ENCODE measurements around the gene SURF4. TPM values are rescaled to one million over a fixed set of nuclear protein-coding genes. Genes with fewer than 3 reads are reported as not detected.
"Not testable (repeated sequence)": the region's sequence is repeated elsewhere in the genome, so short reads cannot be mapped to it uniquely, and the experiment has no call there.

Gene SURF4
- total RNA-seq, 1 experiment from 2014 or later: 134 TPM

DNA sequence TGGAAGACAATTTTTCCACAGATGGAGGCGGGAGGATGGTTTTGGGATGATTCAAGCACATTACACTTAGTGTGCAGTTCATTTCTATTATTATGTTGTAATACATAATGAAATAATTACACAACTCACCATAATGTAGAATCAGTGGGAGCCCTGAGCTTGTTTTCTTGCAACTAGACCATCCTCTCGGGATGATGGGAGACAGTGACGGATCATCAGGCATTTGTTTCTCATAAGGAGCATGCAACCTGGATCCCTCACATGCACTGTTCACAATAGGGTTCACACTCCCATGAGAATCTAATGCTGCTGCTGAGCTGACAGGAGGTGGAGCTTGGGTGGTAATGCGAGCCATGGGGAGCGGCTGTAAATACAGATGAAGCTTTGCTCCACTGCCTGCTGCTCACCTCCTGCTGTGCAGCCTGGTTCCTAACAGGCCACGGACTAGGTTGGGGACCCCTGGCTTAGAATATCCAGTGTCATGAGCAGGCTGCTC lies 1.9 kb upstream of the SURF4 start:
- Histone ChIP-seq H3K9ac (ENCODE audit: low read length) (no peak overlapping the region), H3K27ac (ENCODE audit: low read depth, low read length) (no peak overlapping the region), H4K20me1 (ENCODE audit: insufficient read depth) (0 out of 2 replicates have a peak, but pooled peaks cover 6% of the 10 kb centered on the region), H3K4me1 (ENCODE audit: control insufficient read depth in 1 of 2, insufficient read depth in 2 of 2, low read length in 2 of 2) (peaks cover 21 to 29% of the 10 kb centered on the region in 2 experiments), H3K4me3 (replicated peaks in 1 of 2; ENCODE audit: low read depth in 1 of 2, low read length in 2 of 2) (no peak overlapping the region), H2AFZ (ENCODE audit: low read depth, low read length, poor library complexity, severe bottlenecking) (no peak overlapping the region), H3K79me2 (ENCODE audit: insufficient read depth, low read length) (peaks cover 31% of the 10 kb centered on the region), H3K36me3 (ENCODE audit: control insufficient read depth in 1 of 2, insufficient read depth in 2 of 2, low read length in 2 of 2) (peaks cover 2 to 6% of the 10 kb centered on the region in 2 experiments; a peak in 3 of 4 replicates), H3K9me3 (ENCODE audit: control insufficient read depth in 1 of 2, insufficient read depth in 1 of 2, low read depth in 1 of 2, low read length in 2 of 2) (peaks cover 0 to 2% of the 10 kb centered on the region in 2 experiments; a peak in 1 of 4 replicates), H3K4me2 (ENCODE audit: low read length) (peak overlapping the region; percentile 55), H3K27me3 (ENCODE audit: insufficient read depth, low read length) (no peaks in the 10 kb centered on the region), H3K9me2 (ENCODE audit: insufficient read depth) (no peaks in the 10 kb centered on the region)
- POLR2A ChIA-PET: interaction anchor here (2.7 kb wide), 1 partner anchor 29 kb away, joined by 15 read pairs; the partner anchor contains the start of genes MED22 and RPL7A
- RAD21 ChIA-PET (ENCODE audit: low non-redundant PET in 1 of 2, low total read pairs in 2 of 2, uncharacterized antibody in 2 of 2, unreplicated experiment in 2 of 2): interaction anchor here in 1 of 2 experiments (0.5 kb wide), 1 partner anchor 181 kb away, joined by 3 read pairs; no protein-coding TSS in a partner anchor
- no peak for DNase-seq (ENCODE audit: low read depth, low spot score)
- ATAC-seq: peak; percentile 18; the same call in 1 of the 2 replicates
- BruUV-seq (replicated peaks): no TSS peak
- CTCF ChIA-PET: interaction anchor here (1.0 to 1.5 kb wide), 2 partner anchors 48 to 109 kb away, joined by 3 read pairs; no protein-coding TSS in a partner anchor
- intact Hi-C loops (cut with micrococcal nuclease): no loop called here
- TF ChIP-seq, protein P1, sequence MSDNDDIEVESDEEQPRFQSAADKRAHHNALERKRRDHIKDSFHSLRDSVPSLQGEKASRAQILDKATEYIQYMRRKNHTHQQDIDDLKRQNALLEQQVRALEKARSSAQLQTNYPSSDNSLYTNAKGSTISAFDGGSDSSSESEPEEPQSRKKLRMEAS (IDR thresholded peaks at IDR 0.05): 0 out of 2 replicates have a peak, but pooled peaks have one; percentile 36
- no peak for TF ChIP-seq POLR2AphosphoS5 (IDR thresholded peaks at IDR 0.05; ENCODE audit: low read depth, low read length)
- no peak for TF ChIP-seq CBX3 (IDR thresholded peaks at IDR 0.05; ENCODE audit: low read depth)

DNA sequence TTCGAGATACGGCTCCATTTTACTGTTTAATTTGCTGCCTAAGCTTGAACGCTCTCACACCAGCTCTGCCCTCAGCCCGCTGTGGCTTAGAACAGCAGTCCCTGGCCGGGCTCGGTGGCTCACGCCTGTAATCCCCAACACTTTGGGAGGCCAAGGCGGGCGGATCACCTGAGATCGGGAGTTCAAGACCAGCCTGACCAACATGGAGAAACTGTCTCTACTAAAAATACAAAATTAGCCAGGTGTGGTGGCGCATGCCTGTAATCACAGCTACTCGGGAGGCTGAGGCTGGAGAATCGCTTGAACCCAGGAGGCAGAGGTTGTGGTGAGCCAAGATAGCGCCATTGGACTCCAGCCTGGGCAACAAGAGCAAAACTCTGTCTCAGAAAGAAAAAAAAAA lies 1.4 kb upstream of the SURF4 start:
- H3K27me3 ChIP-seq (ENCODE audit: insufficient read depth, low read length); H3K27ac ChIP-seq (ENCODE audit: low read depth, low read length); H4K20me1 ChIP-seq (ENCODE audit: insufficient read depth); H2AFZ ChIP-seq (ENCODE audit: low read depth, low read length, poor library complexity, severe bottlenecking); H3K9me2 ChIP-seq (ENCODE audit: insufficient read depth); H3K36me3 ChIP-seq (ENCODE audit: control insufficient read depth in 1 of 2, insufficient read depth in 2 of 2, low read length in 2 of 2); ATAC-seq; BruUV-seq (replicated peaks); H3K9ac ChIP-seq (ENCODE audit: low read length); DNase-seq (ENCODE audit: low read depth, low spot score); H3K4me3 ChIP-seq (replicated peaks in 1 of 2; ENCODE audit: low read depth in 1 of 2, low read length in 2 of 2); H3K9me3 ChIP-seq (ENCODE audit: control insufficient read depth in 1 of 2, insufficient read depth in 1 of 2, low read depth in 1 of 2, low read length in 2 of 2); intact Hi-C loops (cut with micrococcal nuclease): not testable (repeated sequence)
- ChIA-PET POLR2A (interaction anchor here (0.8 to 2.7 kb wide), 2 partner anchors 29 to 102 kb away, joined by 3 to 15 read pairs; partner anchors contain the start of genes MED22, RPL7A and SLC2A6), CTCF (interaction anchor here (0.7 to 1.5 kb wide), 4 partner anchors 37 to 352 kb away, joined by 3 read pairs; no protein-coding TSS in a partner anchor), RAD21 (ENCODE audit: low non-redundant PET in 1 of 2, low total read pairs in 2 of 2, uncharacterized antibody in 2 of 2, unreplicated experiment in 2 of 2) (interaction anchor here in 1 of 2 experiments (0.5 kb wide), 1 partner anchor 180 kb away, joined by 3 read pairs; no protein-coding TSS in a partner anchor)
- H3K79me2 ChIP-seq (ENCODE audit: insufficient read depth, low read length): peaks cover 36% of the 10 kb centered on the region
- peaks cover 21 to 29% of the 10 kb centered on the region in 2 experiments for H3K4me1 ChIP-seq (ENCODE audit: control insufficient read depth in 1 of 2, insufficient read depth in 2 of 2, low read length in 2 of 2)
- H3K4me2 ChIP-seq (ENCODE audit: low read length): peak overlapping the region; percentile 55; the same call in 1 of the 2 replicates

Data from HCT116 (cell line).